Natural killer cell (primary cell): ENCODE measurements around the gene SERTAD4. TPM values are rescaled to one million over a fixed set of nuclear protein-coding genes. Genes with fewer than 3 reads are reported as not detected.
"Not testable (repeated sequence)": the region's sequence is repeated elsewhere in the genome, so short reads cannot be mapped to it uniquely, and the experiment has no call there.

ENCODE experiments used
- ATAC-seq, 3 donors: fragments of 150-1000 bp in 2 of 3; fragments of 200-7000 bp in 1 of 3; cut with Tn5 transposase; 1 replicate in 1 of 3; 2 replicates in 2 of 3; pipeline ENCODE4 v1.10.0; 2021; ENCODE audit warnings: mild to moderate bottlenecking in 2 of 3, moderate library complexity in 2 of 3
- DNase-seq, 2 donors: peaks; one replicate each; pipeline versions ENCODE4 v3.0.0 to v3.0.0-alpha.2; 2013 to 2021; ENCODE audit warnings: mixed read lengths in 1 of 2
- H3K27ac ChIP-seq: one replicate; pipeline ENCODE4 v1.5.1; 2013; ENCODE audit warnings: mild to moderate bottlenecking, low read length
- H3K27me3 ChIP-seq: one replicate; pipeline ENCODE4 v1.6.1; 2013; ENCODE audit warnings: low read length; ENCODE audit not compliant: control insufficient read depth, insufficient read depth
- H3K36me3 ChIP-seq: one replicate; pipeline ENCODE4 v1.6.1; 2013; ENCODE audit warnings: low read length; ENCODE audit not compliant: control insufficient read depth, insufficient read depth
- H3K4me1 ChIP-seq: one replicate; pipeline ENCODE4 v1.6.1; 2013; ENCODE audit warnings: low read length; ENCODE audit not compliant: control insufficient read depth, insufficient read depth
- H3K4me3 ChIP-seq: one replicate; pipeline ENCODE4 v1.5.1; 2013; ENCODE audit warnings: low read length
- H3K9me3 ChIP-seq: one replicate; pipeline ENCODE4 v1.6.1; 2013; ENCODE audit warnings: low read length; ENCODE audit not compliant: control insufficient read depth, insufficient read depth
- H3K27ac Mint-ChIP-seq, 2 donors: one replicate each; pipeline ENCODE4 v1.8.0; 2022; ENCODE audit warnings: mild to moderate bottlenecking in 2 of 2, mixed read lengths in 2 of 2, moderate library complexity in 1 of 2
- H3K27me3 Mint-ChIP-seq, 2 donors: one replicate each; pipeline ENCODE4 v1.8.0; 2022; ENCODE audit warnings: low read depth in 2 of 2, mixed read lengths in 2 of 2
- H3K36me3 Mint-ChIP-seq: one replicate; pipeline ENCODE4 v1.8.0; 2022; ENCODE audit warnings: mixed read lengths
- H3K4me1 Mint-ChIP-seq, 2 donors: one replicate each; pipeline ENCODE4 v1.8.0; 2022; ENCODE audit warnings: mixed read lengths in 2 of 2
- H3K4me3 Mint-ChIP-seq: one replicate; pipeline ENCODE4 v1.8.0; 2022; ENCODE audit warnings: mild to moderate bottlenecking, moderate library complexity, mixed read lengths
- H3K9me3 Mint-ChIP-seq, 2 donors: one replicate each; pipeline ENCODE4 v1.8.0; 2022; ENCODE audit warnings: mixed read lengths in 2 of 2
- WGBS: methylation state at CpG from one replicate; pipeline ENCODE4 v1.1.7; 2013; ENCODE audit warnings: missing lambda C conversion rate; ENCODE audit not compliant: insufficient coverage; 5-methylcytosine and 5-hydroxymethylcytosine counted together
- intact Hi-C: fragments of 100-400 bp; cut with micrococcal nuclease; formaldehyde crosslinking; loops from one replicate; pipeline ENCODE4 v1.14.2; 2022
- total RNA-seq, 4 donors: library from RNA; stranded (reverse); fragments of 120-200 nt in 1 of 4; gene quantifications; one replicate each; pipeline versions ENCODE4 v1.2.3 to v1.2.4, GENCODE V29; 2013 to 2022
- TF ChIP-seq, protein P1 (sequence below): fragments of 200-600 bp; IDR thresholded peaks from one replicate; pipeline ENCODE4 v1.8.0; 2022; ENCODE audit warnings: antibody characterized with exemption

Gene SERTAD4
- total RNA-seq, 3 donors from 2014 or later (not counting 1 experiment from before 2014, with no cell fraction given): not detected

DNA sequence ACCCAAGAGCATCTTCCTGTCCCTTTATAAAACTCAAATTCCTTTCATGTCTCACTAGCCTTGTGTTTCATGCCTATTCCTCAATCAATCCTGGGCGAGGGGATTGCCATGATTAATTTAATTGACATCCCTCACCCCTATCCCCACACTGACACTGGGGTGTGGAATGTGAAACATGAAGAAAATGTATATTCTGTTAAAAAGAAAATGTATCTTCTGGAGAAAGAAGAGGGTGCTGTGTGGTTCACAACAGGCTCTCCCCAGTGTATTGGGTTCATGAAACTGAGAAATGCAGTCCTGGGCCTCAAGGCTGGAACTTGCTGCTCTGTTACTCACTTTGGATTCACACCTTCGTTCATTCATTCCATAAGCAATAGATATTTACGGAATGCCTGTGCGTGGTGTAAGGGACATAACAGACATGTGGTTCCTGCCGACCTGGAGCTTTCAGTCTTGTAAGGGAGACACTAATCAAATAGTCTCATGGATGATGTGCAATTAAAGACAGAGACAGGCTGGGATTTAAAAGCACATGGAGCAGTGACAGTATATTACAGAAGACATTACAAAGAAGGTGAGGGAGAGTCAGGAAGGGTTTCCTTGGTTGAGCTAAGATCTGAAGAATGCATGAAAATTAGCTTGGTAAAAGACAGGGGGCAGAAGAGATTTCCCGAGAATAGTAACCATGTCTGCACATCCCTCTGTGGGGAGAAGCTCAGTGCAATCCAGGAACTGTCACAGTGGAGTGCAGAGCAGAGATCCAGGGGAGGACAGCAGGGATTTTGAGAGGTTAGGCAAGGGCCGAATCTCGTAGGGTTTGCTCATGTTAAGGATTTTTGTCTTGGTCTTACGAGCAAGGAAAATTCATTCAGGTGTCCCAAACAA is 32.1 kb downstream of the SERTAD4 start:
- intact Hi-C loops: no loop called here
- H3K4me3 ChIP-seq: no peak overlapping the region
- ATAC-seq (no peak), DNase-seq (no peak)
- no peaks in the 10 kb centered on the region for H3K4me1 ChIP-seq
- no peaks in the 10 kb centered on the region for H3K27me3 ChIP-seq
- 76% methylated on average over 9 of the region's 9 CpGs for WGBS
- no peaks in the 10 kb centered on the region for H3K9me3 ChIP-seq
- H3K36me3 ChIP-seq: no peaks in the 10 kb centered on the region
- no peak overlapping the region for H3K4me3 Mint-ChIP-seq
- H3K27ac ChIP-seq: no peak overlapping the region
- TF ChIP-seq, protein P1, sequence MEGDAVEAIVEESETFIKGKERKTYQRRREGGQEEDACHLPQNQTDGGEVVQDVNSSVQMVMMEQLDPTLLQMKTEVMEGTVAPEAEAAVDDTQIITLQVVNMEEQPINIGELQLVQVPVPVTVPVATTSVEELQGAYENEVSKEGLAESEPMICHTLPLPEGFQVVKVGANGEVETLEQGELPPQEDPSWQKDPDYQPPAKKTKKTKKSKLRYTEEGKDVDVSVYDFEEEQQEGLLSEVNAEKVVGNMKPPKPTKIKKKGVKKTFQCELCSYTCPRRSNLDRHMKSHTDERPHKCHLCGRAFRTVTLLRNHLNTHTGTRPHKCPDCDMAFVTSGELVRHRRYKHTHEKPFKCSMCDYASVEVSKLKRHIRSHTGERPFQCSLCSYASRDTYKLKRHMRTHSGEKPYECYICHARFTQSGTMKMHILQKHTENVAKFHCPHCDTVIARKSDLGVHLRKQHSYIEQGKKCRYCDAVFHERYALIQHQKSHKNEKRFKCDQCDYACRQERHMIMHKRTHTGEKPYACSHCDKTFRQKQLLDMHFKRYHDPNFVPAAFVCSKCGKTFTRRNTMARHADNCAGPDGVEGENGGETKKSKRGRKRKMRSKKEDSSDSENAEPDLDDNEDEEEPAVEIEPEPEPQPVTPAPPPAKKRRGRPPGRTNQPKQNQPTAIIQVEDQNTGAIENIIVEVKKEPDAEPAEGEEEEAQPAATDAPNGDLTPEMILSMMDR: no peak
- H3K27ac Mint-ChIP-seq: no peak overlapping the region
- H3K4me1 Mint-ChIP-seq: no peaks in the 10 kb centered on the region
- no peaks in the 10 kb centered on the region for H3K36me3 Mint-ChIP-seq
- peaks cover 0 to 9% of the 10 kb centered on the region in 2 donors for H3K27me3 Mint-ChIP-seq
- H3K9me3 Mint-ChIP-seq: peaks cover 0 to 2% of the 10 kb centered on the region in 2 donors

DNA sequence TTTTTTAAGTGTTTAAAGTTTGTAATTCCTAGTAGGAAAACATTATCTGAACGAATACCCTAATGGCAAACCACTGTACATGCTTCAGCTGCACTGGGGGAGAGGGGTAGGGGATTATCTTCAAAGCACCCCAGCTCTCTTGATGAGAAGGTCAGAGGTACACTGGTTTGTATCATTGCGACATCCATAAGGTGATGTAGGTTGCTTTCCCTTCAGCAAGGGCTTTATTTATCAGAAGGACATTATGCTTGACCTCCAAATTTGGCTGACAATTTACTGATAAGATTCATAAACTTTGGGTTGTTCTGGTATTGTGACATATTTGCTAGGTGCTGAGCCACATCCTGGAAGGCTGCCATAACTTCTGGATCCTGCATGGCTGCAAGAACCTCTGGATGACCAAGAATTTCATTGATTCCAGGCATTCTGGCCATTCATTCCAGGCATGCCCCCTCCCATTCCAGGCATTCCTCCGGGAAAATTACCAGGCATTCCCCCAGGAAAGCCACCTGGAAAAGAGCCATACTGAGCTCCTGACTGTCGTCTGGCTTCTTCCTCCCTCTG is 32.9 kb downstream of the SERTAD4 start:
- H3K4me1 ChIP-seq, H3K27me3 Mint-ChIP-seq, H3K27me3 ChIP-seq, H3K9me3 ChIP-seq, H3K9me3 Mint-ChIP-seq, H3K4me1 Mint-ChIP-seq, H3K36me3 ChIP-seq, H3K4me3 ChIP-seq, H3K27ac ChIP-seq, H3K36me3 Mint-ChIP-seq, ATAC-seq, DNase-seq, intact Hi-C loops, H3K4me3 Mint-ChIP-seq, H3K27ac Mint-ChIP-seq: not testable (repeated sequence)
- 61% methylated on average over 4 of the region's 4 CpGs for WGBS

DNA sequence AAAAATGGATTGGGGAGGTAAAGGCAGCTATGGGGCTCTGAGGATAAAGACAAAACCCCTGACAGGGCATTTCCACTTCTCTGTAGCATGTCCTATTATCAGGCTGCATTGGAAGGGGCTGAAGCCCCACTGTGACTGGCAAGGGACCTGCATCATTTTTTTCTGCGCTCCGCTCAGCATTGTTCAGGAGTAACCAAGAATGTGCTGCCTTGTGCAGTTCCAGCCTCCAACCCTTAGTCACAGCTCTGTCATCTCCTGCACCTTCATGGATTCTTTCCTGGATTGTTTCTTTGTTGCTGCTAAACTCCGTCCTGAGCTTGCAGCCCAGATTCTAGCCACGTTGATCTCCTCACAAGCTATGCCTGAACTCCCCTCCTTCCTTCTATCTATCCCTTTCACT is 37.4 kb downstream of the SERTAD4 start:
- WGBS: 78% methylated on average over 4 of the region's 4 CpGs

DNA sequence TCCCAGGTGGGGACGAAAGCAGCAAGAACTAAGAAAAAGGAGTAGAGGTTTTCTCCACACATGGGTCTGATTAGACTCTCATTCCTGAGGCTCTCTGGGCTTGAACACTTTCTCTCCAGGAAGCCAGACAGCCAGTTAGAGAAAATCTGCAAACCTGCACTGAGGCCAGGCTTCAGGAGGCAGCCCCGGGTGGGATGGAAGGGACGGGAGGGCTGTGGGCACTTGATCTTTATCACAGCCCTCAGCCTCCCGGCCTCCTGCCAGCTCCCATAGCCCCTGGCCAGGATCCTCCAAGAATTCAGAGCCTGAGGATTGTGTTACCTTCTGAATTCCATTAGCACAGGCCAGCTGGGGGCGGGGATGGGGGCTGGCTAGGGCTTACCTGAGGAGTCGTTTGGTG is 40.1 kb downstream of the SERTAD4 start:
- H3K9me3 ChIP-seq: no peaks in the 10 kb centered on the region

More for the DNA sequence above, 37.4 kb downstream of the SERTAD4 start:
- H3K4me3 Mint-ChIP-seq: no peak overlapping the region
- no peaks in the 10 kb centered on the region for H3K36me3 Mint-ChIP-seq
- TF ChIP-seq, protein P1: no peak
- intact Hi-C loops: no loop called here
- Histone ChIP-seq H3K27ac (no peak overlapping the region), H3K4me3 (no peak overlapping the region), H3K4me1 (no peaks in the 10 kb centered on the region), H3K27me3 (no peaks in the 10 kb centered on the region), H3K9me3 (no peaks in the 10 kb centered on the region), H3K36me3 (no peaks in the 10 kb centered on the region)
- peaks cover 0 to 2% of the 10 kb centered on the region in 2 donors for H3K9me3 Mint-ChIP-seq
- DNase-seq (no peak), ATAC-seq (no peak)
- peaks cover 9 to 12% of the 10 kb centered on the region in 2 donors for H3K27me3 Mint-ChIP-seq
- no peaks in the 10 kb centered on the region for H3K4me1 Mint-ChIP-seq
- H3K27ac Mint-ChIP-seq: no peak overlapping the region

More for the DNA sequence above, 40.1 kb downstream of the SERTAD4 start:
- Mint-ChIP-seq H3K27ac (no peak overlapping the region), H3K9me3 (peaks cover 0 to 2% of the 10 kb centered on the region in 2 donors), H3K4me1 (no peaks in the 10 kb centered on the region), H3K4me3 (no peak overlapping the region), H3K36me3 (no peaks in the 10 kb centered on the region), H3K27me3 (peaks cover 6 to 9% of the 10 kb centered on the region in 2 donors)
- no peak for DNase-seq
- H3K27me3 ChIP-seq: no peaks in the 10 kb centered on the region
- no peaks in the 10 kb centered on the region for H3K36me3 ChIP-seq
- intact Hi-C loops: no loop called here
- no peak overlapping the region for H3K27ac ChIP-seq
- no peak for ATAC-seq
- TF ChIP-seq, protein P1: no peak
- no peaks in the 10 kb centered on the region for H3K4me1 ChIP-seq
- no peak overlapping the region for H3K4me3 ChIP-seq
- 58% methylated on average over 5 of the region's 6 CpGs for WGBS
